ENCODE measurements around the gene ZNF428.
"Not testable (repeated sequence)": the region's sequence is repeated elsewhere in the genome, so short reads cannot be mapped to it uniquely, and the experiment has no call there.

Gene ZNF428

DNA sequence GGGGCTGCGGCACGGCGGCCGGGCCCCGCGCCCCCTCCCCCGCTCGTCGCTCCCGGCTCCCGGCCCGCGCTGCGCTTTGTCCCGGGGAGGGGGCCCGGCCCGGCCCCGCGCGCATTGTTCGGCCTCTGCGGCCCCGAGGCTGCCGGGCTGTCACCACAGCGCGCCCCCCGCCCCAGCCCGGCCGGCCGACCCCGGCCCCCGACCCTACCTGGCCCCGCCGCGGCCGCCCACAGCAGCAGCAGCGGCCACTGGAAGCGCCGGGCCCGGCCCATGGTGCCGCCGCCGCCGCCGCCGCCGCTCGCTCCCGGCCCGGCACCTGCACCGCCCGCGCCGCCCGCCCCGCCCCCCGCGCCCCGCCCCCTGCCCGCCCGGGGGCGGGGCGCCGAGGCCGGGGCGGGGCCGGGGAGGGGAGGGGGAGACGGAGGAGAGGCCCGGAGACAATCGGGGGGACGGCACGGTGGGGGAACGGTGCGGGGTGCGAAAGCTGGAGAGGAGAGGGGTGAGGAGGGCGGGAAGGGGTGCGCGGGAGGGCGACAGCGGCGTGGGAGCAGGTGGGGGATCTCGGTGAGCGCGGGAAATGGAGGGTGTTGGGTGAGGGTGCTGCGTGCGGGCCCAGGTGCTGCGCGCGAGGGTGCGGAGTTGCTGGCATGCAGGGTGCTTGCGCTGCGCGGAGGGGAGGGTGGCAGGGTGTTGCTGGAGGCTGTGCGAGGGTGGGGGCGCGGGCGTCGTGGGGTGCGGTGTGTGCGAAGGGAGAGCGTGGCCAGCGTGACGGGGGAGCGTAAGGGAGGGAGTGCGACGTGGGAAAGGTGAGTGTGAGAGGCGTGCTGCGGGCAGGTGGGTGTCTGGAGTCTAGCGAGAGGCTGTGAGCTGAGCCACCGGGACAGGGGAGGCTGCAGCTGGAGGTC lies 20.3 kb upstream of the ZNF428 start, which contains the start of gene CADM4:
Gene CADM4 (minus strand): TSS at position 332 of the 905 bp plus-strand sequence. CDS start 60 bp downstream, at position 272.
- DNase-seq, result peak; percentile 42

DNA sequence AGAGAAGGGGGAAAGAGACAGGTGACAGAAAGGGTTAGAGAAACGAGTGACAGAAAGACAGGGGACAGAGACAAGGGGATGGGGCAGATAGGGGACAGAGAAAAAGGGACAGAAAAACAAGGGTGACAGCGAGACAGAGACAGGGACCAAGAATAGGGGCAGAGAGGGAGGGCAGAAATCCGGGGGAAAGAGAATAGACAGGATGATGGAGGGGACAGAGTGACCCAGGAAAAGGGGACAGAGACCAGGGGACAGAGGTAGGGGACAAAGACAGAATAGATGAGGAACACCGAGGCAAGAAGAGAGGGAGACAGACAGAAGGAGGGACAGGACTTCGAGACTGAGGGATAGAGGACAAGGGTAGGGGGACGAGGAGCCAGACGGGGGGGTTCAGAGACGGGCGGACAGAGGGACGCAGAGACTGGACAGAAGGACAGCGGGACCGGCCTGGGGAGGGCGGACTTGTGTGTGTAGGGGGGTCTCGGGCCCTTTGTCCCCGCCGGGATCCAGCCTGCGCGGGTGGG lies 19.6 kb upstream of the ZNF428 start:
- no peak for DNase-seq

DNA sequence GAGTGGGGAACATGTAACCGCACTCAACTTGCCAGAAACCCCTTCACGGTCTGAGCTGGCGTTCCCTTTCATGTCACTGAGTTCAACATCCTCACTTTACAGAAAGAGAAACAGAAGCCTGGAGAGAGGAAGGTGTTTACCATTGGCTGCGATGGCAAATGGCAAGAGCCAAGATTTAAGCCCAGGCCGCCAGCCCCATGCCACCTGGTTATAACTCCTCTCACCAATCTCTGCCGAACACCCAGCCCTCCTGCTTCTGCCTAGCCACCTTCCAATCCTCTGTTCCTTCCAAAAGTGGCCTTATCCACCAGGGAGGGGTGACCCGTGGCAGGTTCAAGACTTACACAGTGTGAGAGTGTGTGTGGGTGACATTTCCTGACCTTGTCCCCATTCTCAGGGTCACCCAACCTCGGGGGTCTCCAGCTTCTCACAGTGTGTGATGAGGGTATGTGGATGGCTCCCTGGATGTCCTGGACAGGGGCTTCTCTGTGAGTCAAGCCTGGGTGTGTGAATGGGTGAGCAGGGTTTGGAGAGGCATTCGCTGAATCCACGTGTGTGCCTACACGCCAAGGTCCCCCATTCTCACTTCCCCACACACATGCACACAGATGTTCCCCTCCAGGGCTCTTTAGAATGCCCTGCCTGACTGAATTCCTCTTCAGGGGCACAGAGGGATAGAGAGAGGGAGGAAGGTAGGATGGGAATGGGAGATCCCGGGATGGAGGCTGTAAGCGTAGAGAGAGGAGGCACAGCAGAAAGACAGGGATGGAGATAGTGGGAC lies 19.0 kb upstream of the ZNF428 start:
- no peak for DNase-seq

DNA sequence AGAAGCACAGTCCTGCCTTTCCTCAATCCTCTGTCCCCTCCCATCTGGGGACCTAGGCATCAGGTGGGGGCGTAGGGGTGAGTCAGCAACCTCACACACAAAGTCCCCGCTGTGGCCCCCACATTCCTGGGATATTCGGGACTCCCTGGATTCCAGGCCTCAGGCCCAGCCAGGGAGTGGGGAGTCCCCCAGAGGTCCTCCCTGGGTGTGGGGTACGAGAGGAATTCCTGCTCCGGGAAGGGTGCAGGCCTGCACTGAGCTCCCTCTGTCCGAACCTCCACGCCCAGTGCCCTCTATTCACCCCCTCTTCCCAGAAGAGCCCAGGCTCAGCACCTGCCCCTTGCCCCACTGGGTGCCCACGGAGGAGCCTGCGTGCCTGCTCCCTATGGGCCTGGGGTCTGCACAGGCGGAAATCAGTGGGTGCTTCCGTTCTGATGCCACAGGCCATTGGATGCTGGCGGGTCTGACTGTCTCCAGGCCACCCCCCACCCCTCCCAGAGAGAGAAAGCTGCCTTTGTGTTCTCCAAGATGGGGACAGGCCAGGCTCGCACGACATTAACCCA lies 16.8 kb upstream of the ZNF428 start:
- no peak for DNase-seq

DNA sequence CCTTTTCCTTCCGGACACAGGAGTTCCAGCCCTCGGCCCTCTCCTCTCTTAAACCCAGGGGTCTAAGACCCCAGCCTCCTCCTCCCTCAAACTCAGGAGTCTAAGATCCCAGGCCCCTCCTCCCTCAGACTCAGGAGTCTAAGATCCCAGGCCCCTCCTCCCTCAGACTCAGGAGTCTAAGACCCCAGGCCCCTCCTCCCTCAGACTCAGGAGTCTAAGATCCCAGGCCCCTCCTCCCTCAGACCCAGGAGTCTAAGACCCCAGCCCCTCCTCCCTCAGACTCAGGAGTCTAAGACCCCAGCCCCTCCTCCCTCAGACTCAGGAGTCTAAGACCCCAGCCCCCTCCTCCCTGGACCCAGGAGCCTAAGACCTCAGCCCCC lies 16.1 kb upstream of the ZNF428 start:
- not testable (repeated sequence) for DNase-seq

DNA sequence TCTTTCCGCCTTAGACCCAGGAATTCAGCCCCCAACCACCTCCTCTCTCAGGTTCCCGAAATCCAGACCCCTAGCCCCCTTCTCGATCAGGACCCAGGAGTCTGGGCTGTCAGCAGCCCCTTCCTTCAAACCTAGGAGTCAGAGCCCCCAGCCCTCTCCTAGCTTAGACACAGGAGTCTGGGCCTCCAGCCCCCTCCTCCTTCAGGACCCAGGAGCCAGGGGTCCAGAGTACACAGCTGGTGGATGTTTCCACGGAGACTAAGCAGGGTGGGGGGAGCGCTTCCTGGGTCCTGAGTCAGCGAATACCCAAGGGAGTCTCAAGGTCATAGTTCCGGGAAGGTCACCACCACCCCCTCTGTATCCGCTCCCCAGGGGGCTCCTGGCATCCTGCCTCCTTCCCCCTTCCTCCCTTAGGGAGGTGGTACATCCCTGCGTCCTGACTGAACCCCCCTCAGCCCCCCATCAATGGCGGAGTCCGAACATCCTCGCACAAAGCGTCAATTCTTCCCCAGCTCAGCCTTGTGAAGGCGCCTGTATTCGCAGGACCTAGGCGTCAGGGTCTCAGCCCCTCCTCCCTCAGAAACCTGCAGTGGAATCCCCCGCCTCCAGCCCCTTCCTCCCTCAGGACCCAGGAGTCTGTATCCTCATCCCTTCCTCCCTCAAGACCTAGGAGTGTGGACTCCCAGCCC lies 15.6 kb upstream of the ZNF428 start:
- no peak for DNase-seq

DNA sequence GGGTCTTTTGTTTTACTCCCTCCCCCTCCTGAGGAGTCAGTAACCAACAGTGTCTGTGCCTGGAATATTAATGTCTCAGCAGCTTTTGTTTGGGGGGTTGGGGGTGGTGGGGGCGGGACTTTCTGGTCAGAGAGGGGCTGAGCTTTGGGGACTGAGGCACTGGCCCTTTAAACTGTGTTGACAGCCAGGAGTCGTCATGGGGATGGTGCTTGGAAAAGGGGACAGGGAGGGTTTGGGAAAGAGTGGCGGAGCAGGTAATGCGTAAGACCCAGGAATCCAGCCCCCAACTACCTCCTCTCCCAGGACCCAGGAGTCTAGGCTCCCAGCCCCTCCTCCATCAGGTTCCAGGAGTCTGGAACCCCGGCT lies 15.1 kb upstream of the ZNF428 start:
- no peak for DNase-seq

DNA sequence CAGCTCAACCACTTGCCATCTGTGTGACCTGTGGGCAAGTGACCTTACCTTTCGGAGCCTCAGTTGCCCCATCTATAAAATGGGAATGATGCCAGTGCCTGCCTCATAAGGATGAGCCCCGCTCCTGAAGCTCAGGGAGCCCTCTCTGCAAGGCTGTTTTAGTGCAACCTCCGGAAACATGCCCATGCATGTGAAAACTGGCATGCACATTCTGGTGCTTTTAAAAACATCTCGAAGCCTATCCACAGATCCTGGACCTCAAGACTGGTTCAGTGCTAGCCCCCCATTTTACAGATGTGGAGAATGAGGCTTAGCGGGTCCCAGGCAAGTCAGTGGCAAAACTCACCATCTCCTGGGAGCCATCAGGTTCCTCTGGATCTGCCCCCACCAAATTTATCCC lies 14.6 kb upstream of the ZNF428 start:
- no peak for DNase-seq

DNA sequence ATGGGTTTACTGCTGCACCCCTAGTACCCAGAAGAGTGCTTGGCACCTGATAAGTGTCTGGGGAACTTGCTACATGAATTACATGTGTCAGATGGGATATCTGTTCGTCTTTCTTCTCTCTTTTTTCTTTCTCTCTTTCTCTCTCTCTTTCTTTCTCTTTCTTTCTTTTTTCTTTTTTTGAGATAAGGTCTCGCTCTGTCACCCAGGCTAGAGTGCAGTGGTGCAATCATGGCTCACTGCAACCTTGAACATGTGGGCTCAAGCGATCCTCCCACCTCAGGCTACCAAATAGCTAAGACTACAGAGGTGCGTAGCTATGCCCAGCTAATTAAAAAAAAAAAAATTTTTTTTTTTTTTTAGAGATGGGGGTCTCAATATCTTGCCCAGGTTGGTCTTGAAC lies 14.1 kb upstream of the ZNF428 start:
- DNase-seq, result no peak

DNA sequence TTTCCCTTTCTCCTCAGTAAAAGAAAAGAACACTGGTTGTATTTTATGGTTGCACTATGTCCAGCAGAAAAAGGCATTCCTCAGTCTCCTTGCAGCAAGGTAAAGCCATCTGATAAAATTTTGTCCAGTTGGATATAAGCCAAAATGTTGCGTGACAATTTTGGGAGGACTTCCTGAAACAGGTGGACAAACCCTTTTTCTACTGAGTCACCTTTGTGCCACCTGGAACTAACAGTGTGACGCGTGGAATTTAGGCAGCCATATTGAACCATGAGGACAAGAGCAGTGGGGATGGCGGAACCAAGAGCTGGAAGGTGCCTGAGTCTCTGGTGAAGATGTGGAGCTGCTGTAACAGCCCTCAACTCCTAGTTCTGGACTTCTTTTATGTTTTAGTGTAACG lies 12.1 kb upstream of the ZNF428 start:
- no peak for DNase-seq

DNA sequence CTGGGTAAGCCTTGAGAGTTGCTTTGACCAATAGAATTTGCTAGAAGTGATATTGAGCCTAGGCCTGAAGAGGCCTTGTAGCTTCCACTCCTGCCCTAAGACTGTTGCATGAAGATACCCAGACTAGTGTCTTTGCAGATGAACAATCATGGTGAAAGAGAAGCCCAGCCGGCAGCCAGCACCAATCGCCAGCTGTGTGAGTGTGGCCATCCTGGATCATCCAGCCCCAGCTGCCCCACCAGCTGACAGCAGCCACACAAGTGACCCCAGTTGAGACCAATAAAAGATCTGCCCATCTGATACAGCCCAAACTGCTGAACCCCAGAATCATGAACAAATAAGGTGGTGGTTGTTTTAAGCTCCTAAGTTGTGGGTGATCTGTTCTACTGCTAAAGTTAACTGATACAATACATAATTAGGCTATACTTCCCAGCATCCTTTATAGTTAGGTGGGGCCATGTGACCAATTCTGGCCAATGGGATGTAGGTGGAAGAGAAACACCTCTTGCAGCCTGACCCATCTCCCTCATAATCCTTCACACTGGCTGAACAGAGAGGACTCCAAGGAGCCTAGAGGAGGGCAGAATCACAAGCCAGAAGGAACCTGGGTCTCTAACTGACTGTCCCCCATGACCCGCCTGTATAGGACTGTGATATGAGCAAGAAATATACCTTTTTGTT lies 9.4 kb upstream of the ZNF428 start:
- no peak for DNase-seq

DNA sequence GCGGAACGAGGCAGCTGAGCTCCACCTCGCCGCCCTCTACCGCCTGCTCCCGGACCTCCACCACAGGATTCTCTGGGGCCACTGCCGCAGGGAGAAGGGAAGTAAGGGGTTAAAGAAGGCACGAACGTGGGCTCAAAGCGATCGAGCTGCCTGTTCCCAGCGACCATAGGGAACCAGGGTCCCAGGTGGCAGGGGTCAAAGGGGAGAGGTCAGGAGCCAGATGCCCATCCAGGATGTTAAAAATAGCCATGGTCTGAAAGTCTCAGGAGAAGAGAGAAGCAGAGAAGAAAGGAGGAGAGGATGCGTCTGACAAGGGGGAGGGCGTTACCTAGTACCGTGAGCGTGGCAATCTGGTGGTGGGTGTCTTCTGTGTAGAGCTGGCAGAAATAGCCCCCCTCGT lies 7.4 kb upstream of the ZNF428 start:
- no peak for DNase-seq

DNA sequence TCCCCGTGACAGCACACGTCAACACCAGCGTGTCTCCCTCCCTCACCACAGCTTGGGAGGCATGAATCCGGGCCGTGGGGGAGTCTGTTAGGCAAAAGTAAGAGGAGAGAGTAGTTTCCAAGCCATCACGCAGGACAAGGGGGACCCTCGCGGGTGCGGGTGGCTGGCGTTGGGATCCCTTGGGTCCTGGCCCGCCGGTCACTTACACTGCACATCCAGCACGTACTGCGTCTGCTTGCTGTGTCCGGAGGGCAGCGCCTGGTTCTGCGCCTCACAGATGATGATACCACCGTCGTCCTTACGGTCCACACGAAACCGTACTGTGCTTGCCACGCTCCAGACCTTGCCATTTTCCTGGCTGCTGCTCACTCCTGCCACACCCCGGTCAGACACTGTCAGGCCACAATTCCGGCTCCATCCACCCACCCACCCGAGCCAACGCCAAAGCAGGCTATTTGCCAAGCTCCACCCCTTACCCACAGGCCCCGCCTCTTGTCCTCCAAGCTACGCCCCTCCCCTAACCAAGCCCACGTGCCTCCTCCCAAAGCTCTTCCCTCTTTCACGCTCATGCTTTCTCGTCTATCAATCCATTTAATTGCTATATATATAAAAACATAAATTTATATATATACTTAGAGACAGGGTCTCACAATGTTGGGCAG lies 6.6 kb upstream of the ZNF428 start:
- DNase-seq, result peak; percentile 5

DNA sequence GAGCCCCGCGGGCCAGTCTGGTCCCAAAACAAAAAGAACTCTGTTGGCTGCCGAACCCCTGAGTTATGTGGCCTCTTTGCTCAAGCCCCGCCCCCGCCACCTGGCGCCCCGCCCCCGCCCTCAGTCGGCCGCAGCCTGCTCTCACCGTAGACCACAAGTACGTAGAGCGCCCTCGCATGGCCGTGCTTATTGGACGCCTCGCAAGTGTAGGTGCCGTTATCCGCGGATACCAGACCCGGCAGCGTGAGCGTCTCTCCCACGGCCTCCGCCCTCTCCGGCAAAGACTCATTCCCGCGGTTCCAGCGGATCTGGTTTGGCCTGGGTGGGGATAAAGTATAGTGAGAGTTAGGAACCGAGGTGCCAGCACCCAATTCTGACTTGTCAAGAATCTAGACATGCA lies 5.5 kb upstream of the ZNF428 start:
- DNase-seq, result peak; percentile 81

DNA sequence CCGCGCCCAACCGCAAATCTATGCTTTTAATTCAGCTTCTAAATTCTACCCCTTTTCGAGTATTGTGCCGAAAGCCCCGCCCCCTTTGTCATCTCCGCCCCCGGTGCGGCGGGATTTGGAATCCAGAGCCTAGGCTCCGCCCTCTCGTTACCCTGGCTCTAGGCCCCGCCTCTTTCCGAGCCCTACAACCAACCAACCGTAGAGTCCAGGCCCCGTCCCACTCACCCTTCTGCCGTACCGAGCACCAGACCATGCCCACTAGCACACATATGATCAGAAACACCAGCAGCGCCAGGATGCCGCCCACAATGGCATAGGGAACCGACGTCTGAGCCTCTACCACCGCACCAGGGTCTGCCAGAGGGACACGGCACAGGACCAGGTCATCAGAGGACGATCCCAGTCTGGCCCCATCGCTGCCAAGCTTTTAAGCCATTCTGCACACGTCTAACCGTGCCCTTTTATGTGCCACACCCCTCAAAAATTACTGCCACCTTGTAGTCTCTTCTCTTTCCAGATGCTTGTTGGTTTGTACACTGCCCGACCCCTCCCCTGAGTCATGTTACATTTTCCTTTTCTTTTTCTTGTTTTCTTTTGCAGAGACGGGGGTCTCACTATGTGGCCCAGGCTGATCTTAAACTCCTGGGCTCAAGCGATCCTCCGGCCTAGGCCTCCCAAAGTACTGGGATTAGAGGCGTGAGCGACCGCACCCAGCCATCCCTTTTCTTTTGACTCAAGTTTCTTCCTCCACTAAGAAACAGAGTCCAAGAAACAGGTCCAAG lies 4.7 kb upstream of the ZNF428 start:
- DNase-seq, result no peak

DNA sequence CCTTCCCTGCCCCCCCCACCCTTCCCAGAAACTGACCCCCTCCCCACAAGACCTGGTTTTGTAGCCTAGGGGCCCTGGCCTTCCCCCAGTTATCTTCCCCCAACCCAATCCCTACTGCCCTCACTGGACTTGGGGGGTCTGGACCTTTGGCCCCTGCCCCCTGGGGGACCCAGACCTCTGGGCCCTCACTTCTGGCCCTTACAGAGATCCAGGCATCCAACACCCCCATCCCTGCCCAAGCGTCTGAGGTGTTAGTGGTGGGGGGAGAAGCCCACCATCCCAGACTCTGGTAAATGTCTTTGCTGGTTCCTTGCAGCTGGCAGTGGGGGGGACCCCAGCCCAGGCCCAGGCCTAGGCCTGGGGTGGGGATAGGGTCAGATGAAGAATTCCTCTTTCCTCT lies 3.5 kb upstream of the ZNF428 start:
- DNase-seq, result no peak

DNA sequence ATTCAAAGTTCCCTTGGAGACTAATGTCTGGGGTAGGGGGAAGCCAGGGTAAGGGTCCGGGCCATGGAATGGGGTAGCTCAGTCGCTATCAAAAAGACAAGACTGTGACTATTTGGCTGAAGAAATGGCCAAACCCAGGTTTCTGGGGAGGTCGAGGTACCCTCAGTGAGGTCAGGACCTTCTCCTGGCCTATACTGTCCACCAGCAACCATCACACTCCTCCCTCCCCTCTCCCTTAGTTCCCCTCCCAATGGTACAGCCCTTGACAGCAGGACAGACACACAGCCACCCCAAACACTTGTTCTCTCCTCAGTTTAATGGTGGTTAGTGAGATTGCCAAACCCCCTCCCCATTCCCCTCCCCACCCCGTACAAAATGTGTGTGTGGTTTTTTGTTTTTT lies 2.6 kb upstream of the ZNF428 start:
- DNase-seq, result no peak

DNA sequence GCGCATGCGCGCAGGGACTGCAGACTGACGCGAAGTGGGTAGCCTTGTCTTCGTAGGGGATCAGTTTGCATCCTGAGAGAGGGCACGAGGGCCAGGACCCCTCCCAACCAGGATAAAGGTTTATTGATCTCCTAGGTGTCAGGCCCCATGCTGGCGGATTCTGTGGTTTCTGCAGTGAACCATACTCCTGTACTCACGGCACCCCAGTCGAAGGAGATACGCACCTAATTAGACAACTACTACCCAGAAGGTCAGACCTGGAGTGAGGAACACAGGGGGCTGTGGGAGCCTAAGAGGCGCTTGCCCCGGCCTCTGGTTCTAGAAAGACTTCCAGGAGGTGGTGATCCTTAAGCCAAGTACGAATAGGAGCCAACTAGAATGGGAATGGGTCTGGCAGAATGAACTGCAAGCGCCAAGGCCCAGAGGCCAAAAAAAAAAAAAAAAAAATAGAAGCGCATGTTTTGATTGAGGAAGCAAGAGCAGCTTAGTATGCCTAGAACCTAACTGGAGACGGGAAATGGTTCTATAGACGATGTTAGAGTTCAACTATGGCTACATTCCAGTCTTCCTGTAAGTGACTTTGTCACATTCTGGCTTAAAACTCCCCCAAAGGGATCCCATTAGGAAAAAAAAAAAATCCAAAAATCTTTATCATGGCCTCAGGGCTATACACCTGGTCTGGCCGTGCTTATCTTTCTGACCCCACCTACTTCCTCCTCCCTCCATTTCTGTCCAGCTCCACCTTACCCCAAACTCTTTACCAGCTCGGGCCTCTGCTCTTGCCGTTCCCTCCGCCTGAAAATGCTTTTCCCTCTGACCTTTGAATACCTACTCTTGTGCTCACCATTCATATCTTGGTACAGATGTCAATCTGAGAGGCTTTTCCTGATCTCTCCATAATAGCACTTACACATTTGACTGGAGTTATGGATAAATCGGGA lies 902 bp upstream of the ZNF428 start:
- no peak for DNase-seq

DNA sequence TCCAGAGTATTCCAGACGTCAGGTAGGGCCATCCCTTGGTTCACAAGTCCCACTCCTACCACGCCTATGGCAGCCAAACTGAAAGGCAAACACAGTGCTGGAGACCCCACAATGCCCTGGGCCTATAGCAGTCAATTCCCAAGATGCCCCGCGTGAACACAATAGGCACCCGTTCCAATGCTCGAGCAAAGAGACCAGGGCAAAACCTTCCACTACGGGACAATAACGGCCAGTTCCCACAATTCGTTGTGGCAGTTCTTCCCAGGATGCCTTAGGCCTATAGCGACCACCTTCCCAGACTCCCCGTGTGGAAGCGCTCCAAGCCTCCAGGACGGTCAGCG lies 538 bp downstream of the ZNF428 start:
- DNase-seq, result no peak

DNA sequence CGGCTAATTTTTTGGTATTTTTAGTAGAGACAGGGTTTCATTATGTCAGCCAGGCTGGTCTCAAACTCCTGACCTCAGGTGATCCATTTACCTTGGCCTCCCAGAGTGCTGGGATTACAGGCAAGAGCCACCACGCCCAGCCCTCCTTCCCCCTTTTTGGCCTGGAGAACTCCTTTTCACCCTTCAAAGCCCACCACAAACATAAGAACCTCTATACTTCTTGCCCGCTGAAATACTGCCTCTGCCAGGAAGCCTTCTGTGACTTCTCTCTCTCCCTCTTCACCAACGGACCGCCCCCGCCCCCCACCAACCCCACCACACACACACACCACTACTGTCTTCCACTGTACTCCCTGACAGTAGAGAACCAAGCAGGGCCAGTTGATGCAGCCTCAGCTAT lies 2.5 kb downstream of the ZNF428 start:
- no peak for DNase-seq
